ENCODE results near the gene DYNC1I2.

DYNC1I2 gene

DNA sequence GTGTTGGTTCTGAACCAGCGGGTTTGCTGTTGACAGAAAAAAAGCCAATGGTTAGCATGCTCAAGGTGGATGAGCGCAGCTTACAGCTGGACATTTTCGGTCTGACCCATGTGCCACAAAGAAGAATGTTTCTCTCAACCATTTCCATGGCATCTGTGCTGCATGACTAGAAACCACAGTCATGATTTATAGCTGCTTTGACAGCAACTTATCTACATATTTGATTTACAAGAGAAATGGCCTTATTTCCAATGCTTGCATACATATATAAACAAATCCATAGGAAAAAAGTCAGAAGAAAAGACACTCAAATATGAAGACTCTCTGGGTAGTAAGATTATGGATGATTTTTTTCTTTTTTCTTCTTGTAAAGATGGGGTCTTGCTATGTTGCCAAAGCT lies 98.2 kb downstream of the DYNC1I2 start:
- TF ChIP-seq, protein P1, sequence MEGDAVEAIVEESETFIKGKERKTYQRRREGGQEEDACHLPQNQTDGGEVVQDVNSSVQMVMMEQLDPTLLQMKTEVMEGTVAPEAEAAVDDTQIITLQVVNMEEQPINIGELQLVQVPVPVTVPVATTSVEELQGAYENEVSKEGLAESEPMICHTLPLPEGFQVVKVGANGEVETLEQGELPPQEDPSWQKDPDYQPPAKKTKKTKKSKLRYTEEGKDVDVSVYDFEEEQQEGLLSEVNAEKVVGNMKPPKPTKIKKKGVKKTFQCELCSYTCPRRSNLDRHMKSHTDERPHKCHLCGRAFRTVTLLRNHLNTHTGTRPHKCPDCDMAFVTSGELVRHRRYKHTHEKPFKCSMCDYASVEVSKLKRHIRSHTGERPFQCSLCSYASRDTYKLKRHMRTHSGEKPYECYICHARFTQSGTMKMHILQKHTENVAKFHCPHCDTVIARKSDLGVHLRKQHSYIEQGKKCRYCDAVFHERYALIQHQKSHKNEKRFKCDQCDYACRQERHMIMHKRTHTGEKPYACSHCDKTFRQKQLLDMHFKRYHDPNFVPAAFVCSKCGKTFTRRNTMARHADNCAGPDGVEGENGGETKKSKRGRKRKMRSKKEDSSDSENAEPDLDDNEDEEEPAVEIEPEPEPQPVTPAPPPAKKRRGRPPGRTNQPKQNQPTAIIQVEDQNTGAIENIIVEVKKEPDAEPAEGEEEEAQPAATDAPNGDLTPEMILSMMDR (IDR thresholded peaks at IDR 0.05) = no peak
- no peak for TF ChIP-seq ZFX (IDR thresholded peaks at IDR 0.05; ENCODE audit: borderline replicate concordance)
- H3K27ac ChIP-seq = no peak overlapping the region

DNA sequence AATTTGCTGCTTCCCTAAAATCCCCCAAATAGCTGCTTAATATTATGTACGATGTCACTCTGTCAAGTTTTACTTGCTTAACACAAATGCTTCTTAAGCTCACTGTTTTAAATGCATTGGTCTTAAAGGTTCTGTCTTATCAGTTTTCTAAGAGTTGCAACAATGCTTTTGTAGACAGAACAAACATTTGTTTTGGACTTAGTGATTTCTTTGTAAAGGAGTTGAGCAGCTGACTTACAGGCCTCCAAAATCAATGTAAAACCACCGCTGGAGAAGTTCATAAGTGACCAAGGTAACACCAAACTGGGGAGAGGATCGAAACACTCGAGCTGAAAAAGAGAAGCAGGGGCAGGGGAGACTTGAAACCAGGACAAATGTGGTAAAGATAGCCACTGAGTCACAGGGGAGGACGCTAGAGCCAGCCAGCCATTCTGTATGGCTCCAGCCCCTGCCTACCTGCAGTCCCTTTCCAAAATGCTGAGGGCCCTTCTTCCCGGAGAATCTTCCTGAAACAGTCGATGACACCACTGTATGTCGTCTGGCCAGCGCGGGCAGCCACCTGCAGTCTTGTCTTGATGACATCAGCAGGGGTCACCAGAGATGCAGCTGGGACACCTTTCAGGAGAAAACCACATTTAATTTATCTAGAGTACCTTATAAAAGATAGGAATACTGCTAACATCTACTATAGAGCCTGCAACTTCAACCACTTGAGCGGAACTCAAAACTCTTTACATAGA lies 100.2 kb downstream of the DYNC1I2 start:
- no peak overlapping the region for H3K27ac ChIP-seq
- TF ChIP-seq, protein P1 (IDR thresholded peaks at IDR 0.05) = 0 out of 2 replicates have a peak, but pooled peaks have one; percentile 5
- TF ChIP-seq ZFX (IDR thresholded peaks at IDR 0.05; ENCODE audit: borderline replicate concordance) = no peak

DNA sequence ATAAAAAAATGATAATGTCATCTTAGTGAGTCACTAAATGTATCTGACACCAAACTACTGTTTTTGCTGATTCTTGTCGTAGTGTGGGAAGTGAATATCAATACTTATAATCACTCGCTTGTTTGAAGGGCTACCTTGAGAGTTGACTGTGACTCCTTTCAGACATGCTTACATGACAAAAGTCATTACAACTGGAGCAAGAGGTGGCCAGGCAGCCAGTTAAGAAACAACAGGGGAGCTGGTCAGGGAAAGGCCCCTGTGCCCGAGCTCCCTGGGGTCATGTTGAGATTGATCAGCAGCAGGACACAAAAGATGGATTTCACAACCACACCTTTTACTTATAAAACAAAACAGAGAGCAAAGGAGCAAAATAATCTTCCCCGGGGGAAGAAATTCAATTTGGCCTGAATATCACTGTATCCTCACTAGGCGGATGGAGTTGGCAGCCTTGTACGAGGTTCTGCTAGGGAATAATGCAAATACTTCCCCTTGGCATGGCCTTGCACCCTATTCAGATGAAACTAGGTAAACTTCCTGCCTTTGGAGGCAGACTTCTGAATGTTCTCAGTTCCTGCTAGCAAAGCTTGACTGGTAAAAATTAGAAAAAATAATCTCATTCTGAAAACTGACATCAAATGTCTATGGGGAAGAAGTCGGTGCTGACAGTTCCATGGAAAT lies 101.2 kb downstream of the DYNC1I2 start:
- H3K27ac ChIP-seq = no peak overlapping the region
- no peak for TF ChIP-seq ZFX (IDR thresholded peaks at IDR 0.05; ENCODE audit: borderline replicate concordance)
- TF ChIP-seq, protein P1 (IDR thresholded peaks at IDR 0.05) = no peak

DNA sequence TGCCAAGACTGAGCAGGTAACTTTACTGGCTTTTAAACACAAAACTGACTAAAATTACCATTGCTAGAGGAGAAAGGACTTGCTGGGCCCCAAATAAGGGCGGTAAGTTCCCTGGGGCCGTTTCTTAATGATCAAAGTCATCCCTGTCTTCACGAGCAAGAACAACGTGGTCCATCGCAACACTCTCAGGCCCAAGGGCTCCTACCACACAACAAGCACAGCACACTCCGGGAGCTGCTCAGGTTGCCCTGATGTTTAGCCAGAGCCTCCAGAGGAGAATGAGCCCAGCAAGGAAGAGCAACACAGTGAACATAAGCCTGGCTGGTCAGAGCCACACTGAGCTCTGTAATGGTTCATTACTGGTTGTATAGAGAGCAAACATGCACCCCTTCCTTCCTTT lies 102.7 kb downstream of the DYNC1I2 start:
- TF ChIP-seq, protein P1 (IDR thresholded peaks at IDR 0.05) = no peak
- TF ChIP-seq ZFX (IDR thresholded peaks at IDR 0.05; ENCODE audit: borderline replicate concordance) = no peak
- no peak overlapping the region for H3K27ac ChIP-seq

DNA sequence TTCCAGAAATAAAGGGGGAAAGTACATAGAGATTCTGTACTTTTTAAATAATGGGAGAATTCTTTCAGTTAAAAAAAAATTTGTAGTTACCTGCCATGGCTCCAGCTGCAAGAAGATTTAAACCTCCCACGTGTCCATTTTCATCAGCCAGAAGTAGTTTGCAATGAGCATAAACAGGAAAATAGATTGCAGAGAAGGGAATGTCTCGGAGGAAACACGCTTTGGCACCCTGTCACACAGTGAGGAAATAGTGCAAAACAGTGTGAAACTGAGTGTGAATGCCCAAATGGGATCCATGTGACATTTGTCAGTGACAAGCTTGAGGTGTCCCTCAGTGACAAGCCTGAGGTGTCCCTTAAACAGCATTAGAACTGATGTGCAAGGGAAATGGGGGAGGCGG lies 104.1 kb downstream of the DYNC1I2 start:
- TF ChIP-seq, protein P1 (IDR thresholded peaks at IDR 0.05) = no peak
- TF ChIP-seq ZFX (IDR thresholded peaks at IDR 0.05; ENCODE audit: borderline replicate concordance) = no peak
- no peak overlapping the region for H3K27ac ChIP-seq

DNA sequence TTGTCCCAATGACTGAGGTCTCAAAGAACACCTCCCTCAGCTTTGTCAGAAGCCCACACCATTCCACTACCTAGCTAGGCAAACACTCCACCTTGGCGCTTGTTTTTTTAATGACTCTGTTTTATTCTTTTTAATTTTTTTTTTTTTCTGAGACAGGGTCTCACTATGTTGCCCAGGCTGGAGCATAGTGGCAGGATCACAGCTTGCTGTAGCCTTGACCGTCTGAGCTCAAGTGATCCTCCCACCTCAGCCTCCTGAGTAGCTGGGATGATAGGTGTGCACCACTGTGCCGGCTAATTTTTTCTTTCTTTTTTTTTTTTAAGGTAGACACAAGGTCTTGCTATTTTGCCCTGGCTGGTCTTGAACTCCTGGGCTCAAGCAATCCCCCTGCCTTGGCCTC lies 104.9 kb downstream of the DYNC1I2 start:
- TF ChIP-seq ZFX (IDR thresholded peaks at IDR 0.05; ENCODE audit: borderline replicate concordance) = no peak
- TF ChIP-seq, protein P1 (IDR thresholded peaks at IDR 0.05) = no peak
- H3K27ac ChIP-seq = no peak overlapping the region

All from 22Rv1 (cell line).